ENCODE results near the gene RPS27.
"Not testable (repeated sequence)": the region's sequence is repeated elsewhere in the genome, so short reads cannot be mapped to it uniquely, and the experiment has no call there.

RPS27 gene

DNA sequence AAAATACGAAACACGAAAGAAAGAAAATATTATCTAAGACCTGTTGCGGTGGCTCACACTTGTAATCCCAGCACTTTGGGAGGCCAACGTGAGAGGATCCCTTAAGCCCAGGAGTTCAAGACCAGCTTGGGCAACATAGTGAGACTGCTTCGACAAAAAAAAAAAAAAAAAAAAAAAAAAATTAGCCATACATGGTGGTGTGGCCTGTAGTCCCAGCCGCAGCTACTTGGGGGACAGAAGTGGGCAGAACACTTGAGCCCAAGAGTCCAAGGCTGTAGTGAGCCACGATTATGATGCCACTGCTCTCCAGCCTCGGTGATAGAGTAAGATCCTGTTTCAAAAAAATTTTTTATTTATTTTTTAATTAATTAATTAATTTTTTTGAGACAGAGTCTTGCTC lies 2.9 kb upstream of the RPS27 start:
- TF ChIP-seq, protein P1, sequence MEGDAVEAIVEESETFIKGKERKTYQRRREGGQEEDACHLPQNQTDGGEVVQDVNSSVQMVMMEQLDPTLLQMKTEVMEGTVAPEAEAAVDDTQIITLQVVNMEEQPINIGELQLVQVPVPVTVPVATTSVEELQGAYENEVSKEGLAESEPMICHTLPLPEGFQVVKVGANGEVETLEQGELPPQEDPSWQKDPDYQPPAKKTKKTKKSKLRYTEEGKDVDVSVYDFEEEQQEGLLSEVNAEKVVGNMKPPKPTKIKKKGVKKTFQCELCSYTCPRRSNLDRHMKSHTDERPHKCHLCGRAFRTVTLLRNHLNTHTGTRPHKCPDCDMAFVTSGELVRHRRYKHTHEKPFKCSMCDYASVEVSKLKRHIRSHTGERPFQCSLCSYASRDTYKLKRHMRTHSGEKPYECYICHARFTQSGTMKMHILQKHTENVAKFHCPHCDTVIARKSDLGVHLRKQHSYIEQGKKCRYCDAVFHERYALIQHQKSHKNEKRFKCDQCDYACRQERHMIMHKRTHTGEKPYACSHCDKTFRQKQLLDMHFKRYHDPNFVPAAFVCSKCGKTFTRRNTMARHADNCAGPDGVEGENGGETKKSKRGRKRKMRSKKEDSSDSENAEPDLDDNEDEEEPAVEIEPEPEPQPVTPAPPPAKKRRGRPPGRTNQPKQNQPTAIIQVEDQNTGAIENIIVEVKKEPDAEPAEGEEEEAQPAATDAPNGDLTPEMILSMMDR (IDR thresholded peaks at IDR 0.05): no peak
- no peak for DNase-seq (ENCODE audit: low spot score)
- H3K27ac ChIP-seq: no peak overlapping the region
- no peak overlapping the region for H3K4me3 ChIP-seq

DNA sequence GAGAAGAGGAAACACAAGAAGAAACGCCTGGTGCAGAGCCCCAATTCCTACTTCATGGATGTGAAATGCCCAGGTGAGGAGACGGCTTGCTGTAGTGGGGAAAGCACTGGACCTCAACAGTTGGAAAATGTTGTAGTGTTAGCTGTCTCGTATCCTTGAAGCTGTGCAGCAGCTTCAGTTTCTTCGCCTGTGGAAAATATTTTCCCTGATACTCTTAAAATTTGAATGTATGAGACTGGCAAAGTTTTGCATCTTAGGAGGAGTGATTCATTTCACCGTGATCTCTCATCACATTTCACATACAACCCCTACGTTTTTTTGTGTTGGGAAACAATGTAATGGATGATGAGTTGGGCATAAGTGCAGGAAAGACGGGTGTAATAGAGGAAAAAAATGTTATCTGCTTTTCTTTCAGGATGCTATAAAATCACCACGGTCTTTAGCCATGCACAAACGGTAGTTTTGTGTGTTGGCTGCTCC lies 629 bp downstream of the RPS27 start:
- DNase-seq (ENCODE audit: low spot score): no peak
- peak overlapping the region; percentile 96 for H3K4me3 ChIP-seq
- peak overlapping the region; percentile 91 to 96 for H3K27ac ChIP-seq
- TF ChIP-seq, protein P1 (IDR thresholded peaks at IDR 0.05): no peak

DNA sequence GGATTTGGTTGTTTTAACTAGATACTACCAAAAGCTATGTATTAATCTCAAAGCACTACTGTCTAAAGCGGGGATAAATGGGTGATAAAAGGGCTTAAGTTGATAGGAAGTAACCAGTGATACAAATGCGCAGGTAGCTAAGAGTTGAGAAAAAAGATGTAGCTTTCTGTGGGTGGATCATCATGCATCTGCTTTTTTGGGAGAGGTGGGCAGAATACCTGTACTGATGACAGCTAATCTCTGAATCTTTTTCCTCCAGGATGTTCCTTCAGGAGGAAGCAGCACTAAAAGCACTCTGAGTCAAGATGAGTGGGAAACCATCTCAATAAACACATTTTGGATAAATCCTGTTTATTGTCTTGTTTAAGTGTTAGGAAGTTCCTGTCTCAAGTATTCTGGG lies 1.2 kb downstream of the RPS27 start:
- no peak for DNase-seq (ENCODE audit: low spot score)
- Histone ChIP-seq H3K4me3 (peak overlapping the region; percentile 96), H3K27ac (peak overlapping the region; percentile 91 to 96)
- TF ChIP-seq, protein P1 (IDR thresholded peaks at IDR 0.05): no peak

DNA sequence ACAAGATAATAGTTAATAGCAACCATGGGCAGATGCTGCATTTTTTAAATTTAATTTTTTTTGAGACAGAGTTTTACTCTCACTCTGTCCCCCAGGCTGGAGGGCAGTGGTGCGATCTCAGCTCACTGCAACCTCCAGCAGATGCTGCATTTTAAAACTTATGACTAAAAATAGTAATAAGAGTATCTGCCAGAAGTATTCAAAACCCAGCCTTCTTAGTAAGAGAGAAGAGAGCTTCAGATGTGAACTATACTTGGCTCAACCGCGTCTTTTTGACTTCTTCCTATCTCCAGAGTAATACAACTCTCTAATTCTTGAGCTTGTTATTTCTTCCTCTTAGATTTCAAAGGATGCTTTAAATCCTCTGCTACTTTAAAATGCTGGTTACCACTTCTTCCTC lies 4.6 kb downstream of the RPS27 start:
- Histone ChIP-seq H3K4me3 (no peak overlapping the region), H3K27ac (no peak overlapping the region)
- DNase-seq (ENCODE audit: low spot score): no peak
- TF ChIP-seq, protein P1 (IDR thresholded peaks at IDR 0.05): no peak

DNA sequence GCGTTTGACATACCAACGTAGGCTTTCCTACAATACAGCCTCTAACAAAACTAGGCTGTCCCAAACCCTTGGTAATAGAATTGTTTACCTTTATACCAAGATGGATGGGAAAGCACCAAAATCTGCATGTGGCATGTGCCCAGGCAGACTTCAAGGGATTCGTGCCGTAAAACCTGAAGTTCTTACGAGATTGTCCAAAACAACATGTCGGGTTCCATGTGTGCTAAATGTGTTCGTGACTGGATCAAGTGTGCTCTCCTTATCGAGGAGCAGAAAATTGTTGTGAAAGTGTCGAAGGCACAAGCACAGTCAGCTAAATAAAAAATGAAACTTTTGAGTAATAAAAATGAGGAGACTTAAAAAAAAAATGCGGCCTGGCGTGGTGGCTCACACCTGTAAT lies 5.1 kb downstream of the RPS27 start:
- TF ChIP-seq, protein P1 (IDR thresholded peaks at IDR 0.05): no peak
- DNase-seq (ENCODE audit: low spot score): no peak
- H3K27ac ChIP-seq: no peak overlapping the region
- H3K4me3 ChIP-seq: no peak overlapping the region

DNA sequence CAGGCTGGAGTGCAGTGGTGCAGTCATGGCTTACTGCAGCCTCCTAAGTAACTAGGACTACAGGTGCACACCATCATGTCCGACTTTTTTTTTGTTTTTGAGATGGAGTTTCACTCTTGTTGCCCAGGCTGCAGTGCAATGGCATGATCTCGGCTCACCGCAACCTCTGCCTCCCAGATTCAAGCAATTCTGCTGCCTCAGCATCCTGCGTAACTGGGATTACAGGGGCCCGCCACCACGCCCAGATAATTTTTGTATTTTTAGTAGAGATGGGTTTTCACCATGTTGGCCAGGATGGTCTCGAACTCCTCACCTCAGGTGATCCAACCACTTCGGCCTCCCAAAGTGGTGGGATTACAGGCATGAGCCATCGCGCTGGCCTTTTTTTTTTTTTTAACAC lies 6.3 kb downstream of the RPS27 start:
- not testable (repeated sequence) for H3K27ac ChIP-seq; DNase-seq (ENCODE audit: low spot score); H3K4me3 ChIP-seq

DNA sequence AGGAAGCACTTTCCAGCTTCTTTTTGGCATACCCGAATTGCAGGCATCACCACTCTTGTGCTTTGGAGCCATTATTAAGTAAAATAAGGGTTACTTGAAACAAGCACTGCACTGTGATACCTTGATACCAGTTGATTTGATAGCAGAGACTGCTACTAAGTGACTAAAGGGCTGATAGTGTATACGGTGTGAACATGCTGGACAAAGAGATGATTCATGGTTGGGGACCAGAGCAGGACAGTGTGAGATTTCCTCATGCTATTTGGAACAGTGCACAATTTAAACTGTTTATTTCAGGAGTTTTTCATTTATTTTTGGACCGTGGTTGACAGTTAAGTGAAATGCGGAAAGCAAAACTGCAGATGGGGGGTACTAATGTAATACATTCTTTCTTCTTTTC lies 9.9 kb downstream of the RPS27 start:
- no peak overlapping the region for H3K27ac ChIP-seq
- TF ChIP-seq, protein P1 (IDR thresholded peaks at IDR 0.05): no peak
- H3K4me3 ChIP-seq: no peak overlapping the region
- DNase-seq (ENCODE audit: low spot score): no peak

DNA sequence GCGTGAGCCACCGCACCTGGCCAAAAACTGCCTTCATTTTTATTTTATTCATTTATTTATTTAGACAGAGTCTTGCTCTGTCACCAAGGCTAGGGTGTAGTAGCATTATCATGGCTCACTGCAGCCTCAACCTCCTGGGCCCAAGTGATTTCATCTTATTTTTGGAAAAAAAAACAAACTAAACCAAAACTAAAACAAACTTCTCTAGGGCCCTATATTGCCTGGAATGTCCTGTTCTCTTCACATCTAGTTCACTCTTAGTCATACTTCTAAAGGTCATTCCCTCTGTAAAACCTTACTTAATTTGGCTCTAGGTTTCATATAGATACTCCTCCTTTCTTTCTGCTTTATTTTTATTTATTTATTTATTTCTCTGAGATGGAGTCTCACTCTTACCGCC lies 15.6 kb downstream of the RPS27 start:
- TF ChIP-seq, protein P1 (IDR thresholded peaks at IDR 0.05): no peak
- Histone ChIP-seq H3K4me3 (no peak overlapping the region), H3K27ac (peak overlapping the region in 1 of 2 donors; percentile 66)
- no peak for DNase-seq (ENCODE audit: low spot score)

Data from coronary artery (tissue), 2 donors.